Activated CD8-positive, alpha-beta memory T cell treated with anti-CD3 and anti-CD28 coated beads, Interleukin-2, amount 50 U/mL, for 48 hours (primary cell): ENCODE results near the gene MLLT3.

Experiments
- DNase-seq: peaks from one replicate; pipeline ENCODE4 v3.0.0-alpha.2; 2020

MLLT3 gene

GRCh38 chr9:20325008-20325407, 297.3 kb downstream of the MLLT3 start:
- DNase-seq, result no peak

DNA sequence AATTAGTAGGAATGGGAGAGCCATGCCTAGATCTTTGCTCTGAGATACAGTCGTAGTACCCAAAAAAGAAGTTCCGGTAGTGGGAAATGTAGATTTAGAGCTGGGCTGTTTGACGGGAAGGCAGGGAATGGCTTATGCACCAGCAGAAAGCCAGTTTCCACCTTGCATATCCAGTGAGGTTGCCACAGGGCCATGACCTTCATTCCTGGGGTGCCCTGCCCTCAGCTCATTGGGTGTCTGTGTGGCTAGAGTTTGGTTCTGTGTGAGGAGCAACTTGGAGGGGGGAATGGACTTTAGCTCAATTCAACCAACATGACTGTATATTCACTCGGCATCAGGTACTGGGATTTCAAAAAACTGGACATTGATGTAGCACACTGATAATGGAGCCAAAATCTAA, 300.1 kb downstream of the MLLT3 start:
- no peak for DNase-seq

- no peak for DNase-seq
Observed at GRCh38 chr9:20321423-20322082, 300.7 kb downstream of the MLLT3 start.

- DNase-seq, result no peak
Observed at GRCh38 chr9:20320921-20321320, 301.4 kb downstream of the MLLT3 start.

DNA sequence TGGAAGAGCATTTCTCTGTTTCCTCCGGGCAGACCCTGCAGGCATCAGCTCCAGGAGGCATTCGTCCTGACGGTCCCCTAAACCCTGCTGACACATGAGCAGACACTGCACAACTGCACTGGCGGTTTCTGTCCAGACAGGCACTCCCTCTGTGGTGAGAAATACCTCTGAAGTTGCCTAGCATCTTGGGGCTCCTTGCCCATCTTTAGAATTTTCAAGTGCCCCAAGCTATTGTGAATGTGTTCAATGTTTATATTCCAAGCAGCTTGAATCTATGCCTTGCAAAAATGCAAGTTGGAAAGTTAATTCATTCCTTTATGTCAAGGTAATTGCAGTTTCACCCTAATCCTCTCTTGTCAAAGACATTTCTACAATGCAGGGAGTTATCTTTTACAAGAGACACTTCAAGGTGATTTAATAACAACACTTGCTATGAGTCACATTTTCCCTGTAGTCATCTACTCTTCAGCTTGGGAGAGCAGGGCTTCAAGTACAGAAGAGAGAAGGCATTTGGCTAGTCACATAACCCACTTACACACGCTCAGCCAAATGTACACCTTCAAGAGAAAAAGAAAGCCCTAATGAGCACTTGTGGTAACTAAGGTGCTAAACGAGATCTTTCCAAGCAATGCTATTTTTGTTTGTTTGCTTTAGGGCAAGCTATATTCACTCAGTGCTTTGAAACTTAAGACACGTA, 302.5 kb downstream of the MLLT3 start:
- no peak for DNase-seq

DNA sequence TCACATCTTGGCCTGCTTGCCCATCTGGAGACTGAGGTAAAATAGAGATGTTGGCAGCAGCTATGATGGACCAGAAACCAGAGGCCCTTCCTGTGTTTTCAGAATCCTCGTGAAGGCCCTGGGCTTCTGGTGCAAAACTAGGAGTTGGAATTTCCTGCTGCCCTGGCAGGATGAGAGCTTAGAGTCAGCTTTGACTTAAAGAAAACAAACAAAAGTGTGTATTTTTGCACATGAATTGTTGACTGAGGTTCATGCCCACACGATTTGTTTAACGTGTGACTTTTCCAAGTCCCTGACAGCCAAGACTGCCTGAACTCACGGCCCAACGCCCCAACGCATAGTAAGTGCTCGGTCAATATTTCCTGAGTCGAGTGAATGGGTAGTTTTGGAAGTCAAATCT, 303.1 kb downstream of the MLLT3 start:
- DNase-seq, result no peak

- DNase-seq, result no peak
Observed at GRCh38 chr9:20317701-20318100, 304.6 kb downstream of the MLLT3 start.

DNA sequence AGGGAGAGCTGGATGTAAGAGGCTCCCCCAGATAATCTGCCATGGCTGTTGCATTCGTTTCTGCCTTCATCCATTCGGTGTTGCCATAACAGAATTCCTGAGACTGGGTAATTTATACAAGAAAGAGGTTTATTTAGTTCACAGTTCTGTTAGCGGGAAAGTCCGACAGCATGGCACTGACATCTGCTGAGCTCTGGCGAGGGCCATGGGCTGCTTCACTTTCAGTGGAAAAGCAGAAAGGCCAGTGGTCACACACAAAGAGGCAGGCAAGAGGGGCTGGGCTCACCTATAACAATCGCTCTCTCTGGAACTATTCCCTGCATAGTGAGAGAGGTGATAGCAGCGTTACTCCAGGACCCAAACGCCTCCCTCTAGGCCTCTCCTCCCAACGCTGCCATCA, 305.9 kb downstream of the MLLT3 start:
- no peak for DNase-seq

DNA sequence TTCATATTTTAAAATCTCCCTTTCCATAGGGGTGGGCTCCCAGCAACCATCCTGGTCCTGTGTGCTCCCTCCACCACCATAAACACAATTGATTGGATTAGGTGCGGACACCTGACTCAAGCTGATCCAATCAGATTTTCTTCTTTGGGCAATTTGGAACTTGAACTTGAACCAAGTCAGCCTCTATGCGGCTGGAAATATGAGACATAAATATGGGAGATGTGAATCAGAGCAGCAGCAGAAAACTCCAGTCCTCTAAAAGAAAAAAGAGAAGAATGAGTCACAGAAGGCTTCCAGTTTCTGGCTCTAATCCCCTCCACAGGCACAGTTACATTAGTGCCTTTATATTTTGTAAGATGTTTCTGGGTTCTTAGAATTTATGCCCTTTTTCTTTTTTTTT, 306.6 kb downstream of the MLLT3 start:
- DNase-seq, result no peak

DNA sequence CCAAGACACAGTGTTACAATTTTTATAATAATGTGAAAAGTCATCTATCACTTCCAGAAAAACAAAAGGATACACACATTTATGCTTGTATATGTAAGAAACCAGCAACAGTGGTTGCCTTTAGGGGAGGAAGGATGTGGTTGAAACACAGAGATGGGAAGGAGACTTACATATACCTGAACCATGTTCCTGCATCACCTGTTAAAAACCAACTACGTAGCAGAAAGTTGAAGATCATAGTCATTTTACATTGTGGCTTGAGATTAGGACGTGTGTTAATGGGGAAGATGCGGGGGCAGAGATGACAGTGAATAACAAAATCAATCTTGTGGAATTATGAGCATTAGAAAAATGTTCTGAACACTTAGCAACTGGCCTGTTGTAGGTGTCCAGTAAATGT, 307.3 kb downstream of the MLLT3 start:
- DNase-seq, result no peak

- no peak for DNase-seq
Observed at GRCh38 chr9:20313415-20313814, 308.9 kb downstream of the MLLT3 start.

GRCh38 chr9:20312732-20313131, 309.6 kb downstream of the MLLT3 start:
- no peak for DNase-seq

DNA sequence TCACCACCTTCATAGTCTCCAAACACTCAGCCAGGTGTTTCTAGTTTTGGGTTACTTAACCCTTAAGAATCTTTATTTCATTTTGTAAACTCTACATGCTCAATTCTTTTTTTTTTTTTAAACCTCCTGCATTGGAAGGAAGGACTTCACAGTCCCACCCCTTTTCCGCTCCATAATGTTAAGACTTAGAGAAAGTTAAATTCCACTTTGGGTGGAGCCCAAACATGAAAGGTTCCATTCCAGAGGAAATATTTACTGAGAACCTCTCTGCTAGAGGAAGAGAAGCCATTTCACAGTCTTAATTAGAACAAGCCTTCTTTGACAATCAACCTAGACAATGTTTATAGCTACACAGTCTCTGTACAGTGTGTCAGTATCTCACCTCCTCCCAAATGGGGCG, 312.3 kb downstream of the MLLT3 start:
- DNase-seq, result no peak

- DNase-seq, result no peak
Observed at GRCh38 chr9:20309124-20309523, 313.2 kb downstream of the MLLT3 start.

DNA sequence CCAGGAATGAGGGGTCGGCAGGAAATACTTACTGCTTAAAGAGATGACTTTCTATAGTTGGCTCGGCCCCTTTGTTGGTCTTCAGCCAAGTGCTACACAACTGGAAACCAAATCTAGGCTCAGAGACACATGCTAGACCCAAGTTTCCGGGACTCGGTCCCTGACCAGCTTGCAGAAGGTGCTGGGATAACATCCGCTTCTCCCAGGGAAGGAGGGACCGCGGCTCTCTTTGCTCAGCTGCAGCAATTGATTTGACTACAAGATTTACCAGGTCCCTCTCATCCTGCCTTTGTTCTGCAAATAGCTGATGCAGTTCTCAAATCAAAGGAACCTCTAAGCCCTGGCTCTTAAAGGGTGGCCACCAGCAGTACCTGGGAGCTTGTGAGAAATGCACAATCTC, 314.7 kb downstream of the MLLT3 start:
- DNase-seq, result no peak

GRCh38 chr9:20305452-20305851, 316.8 kb downstream of the MLLT3 start:
- DNase-seq, result no peak

DNA sequence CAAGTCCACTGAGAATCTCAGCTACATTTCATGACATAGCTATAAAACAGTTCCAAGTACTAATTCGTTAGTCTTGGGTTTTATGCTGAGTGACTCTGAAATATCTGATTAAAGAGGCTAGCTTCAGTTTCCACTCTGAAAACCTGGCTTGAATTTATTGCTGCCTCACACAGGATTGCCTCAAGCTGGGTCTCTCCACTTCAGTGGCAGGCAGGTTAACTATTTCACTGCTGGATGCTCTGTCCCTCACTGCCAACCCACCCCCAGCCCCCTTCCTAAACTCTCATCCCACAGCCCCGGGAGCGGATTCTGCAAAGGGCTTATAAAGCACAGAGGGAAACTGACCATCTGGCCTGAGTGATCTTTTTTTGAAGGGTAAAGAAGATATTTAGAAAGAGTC, 318.3 kb downstream of the MLLT3 start:
- DNase-seq, result no peak

- no peak for DNase-seq
Observed at GRCh38 chr9:20303066-20303465, 319.2 kb downstream of the MLLT3 start.

DNA sequence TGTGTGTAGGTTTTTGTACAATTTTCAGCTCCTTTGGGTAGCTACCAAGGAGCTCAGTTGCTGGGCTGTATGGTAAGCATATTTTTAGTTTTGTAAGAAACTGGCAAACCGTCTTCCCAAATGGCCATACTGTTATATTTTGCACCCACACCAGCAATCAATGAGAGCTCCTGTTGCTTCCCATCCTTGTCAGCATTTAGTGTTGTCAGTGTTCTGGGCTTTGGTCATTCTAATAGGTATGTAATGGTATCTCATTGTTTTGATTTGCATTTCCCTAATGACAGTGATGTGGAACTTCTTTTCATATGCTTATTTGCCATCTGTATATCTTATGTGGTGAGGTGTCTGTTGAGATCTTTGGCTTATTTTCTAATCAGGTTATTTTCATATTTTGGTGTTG, 320.1 kb downstream of the MLLT3 start:
- DNase-seq, result no peak

GRCh38 chr9:20300430-20301115, 321.7 kb downstream of the MLLT3 start:
- DNase-seq, result no peak

DNA sequence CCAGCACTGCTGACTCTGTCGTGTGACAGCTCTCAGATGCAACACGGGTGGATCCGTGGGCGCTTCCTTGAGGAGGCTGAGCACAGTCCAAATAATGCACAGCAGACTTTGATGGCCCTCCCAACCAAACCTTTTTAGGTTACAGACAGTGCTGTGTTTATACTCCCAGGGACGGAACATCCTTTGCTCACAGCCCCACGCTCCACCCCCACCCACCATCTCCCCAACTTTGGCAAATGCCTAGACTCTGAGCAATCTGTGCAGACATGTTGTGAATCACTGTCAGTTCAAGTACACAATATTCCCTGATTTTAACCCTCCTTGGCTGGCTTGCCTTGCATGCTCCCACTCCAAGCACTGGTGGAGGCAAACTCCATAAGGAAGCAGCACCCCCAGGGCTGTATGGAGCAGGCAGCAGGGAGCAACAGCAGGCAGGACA, 324.6 kb downstream of the MLLT3 start:
- DNase-seq, result no peak

- no peak for DNase-seq
Observed at GRCh38 chr9:20295555-20295954, 326.7 kb downstream of the MLLT3 start.

DNA sequence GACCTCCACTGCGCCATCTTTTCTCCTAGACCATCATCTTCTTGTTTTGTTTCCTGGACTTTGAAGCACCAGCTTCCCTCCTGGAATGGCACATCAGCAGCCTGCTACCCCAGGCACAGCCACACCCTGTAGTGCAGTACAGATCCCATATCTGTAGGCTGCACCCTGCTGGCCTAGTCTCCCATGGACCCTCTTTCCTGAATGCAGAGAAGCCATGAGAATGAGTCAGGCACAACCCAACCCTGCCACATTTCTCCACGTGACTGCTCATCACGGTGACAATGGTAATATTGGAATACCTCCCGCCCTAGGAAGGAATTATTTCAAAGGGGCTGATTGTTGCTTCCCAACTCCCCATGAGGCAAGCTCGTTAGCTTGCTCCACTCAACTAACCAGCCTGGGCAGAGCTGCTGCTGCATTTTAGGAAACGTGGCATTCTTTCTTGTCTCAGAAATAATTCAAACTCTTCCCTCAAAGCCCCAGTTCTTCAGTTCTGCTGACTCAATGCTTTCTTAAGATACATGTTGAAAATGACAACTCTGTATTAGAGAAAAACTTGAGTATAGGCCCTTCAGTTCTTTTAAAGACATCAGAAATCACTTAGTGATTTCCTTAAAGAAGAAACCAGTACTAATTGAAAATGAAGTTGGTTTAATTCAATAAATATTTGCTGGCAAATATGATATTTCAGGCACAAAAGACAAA, 328.1 kb downstream of the MLLT3 start:
- DNase-seq, result no peak

DNA sequence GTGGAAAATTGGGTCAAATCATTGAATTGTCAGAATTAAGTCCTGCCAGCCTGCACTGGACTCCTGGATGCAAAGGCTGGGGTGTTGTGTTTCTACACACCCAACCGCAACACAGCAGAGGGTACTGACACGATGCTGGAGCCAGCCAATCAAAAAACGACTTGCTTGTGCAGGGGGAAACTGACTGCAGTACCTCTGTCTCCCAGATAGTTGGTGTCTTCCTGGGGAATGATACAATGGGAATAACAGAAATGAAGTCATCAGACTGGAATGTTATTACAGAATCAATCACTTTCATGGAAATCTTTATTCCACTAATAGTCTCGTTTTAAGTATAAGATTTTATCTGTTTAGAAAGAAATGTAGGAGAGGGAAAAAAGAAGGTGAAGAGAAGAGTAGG, 330.3 kb downstream of the MLLT3 start:
- no peak for DNase-seq
